Endothelial cell of umbilical vein (primary cell): ENCODE results near the gene AQP12A. TPM values are rescaled to one million over a fixed set of nuclear protein-coding genes. Genes with fewer than 3 reads are reported as not detected.

Experiments
- BruUV-seq: library from RNA; stranded (reverse); fragments of 400-500 nt; replicated peaks from 2 replicates; lab custom pipeline; 2021; lab: Mats Ljungman, UMichigan
- CTCF ChIA-PET: fragments of 300-600, 350-600 bp; sonication (Branson Sonifier 250); formaldehyde crosslinking; loops from one replicate; lab custom pipeline; 2021; ENCODE audit warnings: antibody characterized with exemption, inconsistent platforms; lab: Charles Lee
- POLR2A ChIA-PET: fragments of 300-600, 350-600 bp; sonication (Branson Sonifier 250); formaldehyde crosslinking; loops from one replicate; lab custom pipeline; 2021; ENCODE audit warnings: antibody characterized with exemption, inconsistent platforms; lab: Charles Lee
- DNase-seq: peaks from one replicate; pipeline ENCODE4 v3.0.0-alpha.2; 2011; ENCODE audit warnings: low read depth, low spot score
- FAIRE-seq: peaks from 2 replicates; lab custom pipeline; 2011; peaks lifted over from hg19 to GRCh38; lab: Jason Lieb, UNC
- H2AFZ ChIP-seq: 2 replicates; pipeline ENCODE4 v1.6.0; 2012; ENCODE audit warnings: low read depth, low read length, control low read depth, inconsistent platforms
- H3K27ac ChIP-seq: 2 replicates; pipeline ENCODE4 v1.5.1; 2011; ENCODE audit warnings: low read depth, mild to moderate bottlenecking, control low read depth, low read length, moderate library complexity; ENCODE audit not compliant: insufficient read depth
- H3K27me3 ChIP-seq, 2 experiments: 2 replicates each; pipeline versions ENCODE4 v1.6.0 to v1.6.1; 2011; ENCODE audit warnings: low read length in 2 of 2, mixed read lengths in 1 of 2; ENCODE audit not compliant: control insufficient read depth in 2 of 2, insufficient read depth in 2 of 2
- H3K36me3 ChIP-seq, 2 experiments: 2 replicates in 1 of 2; 3 replicates in 1 of 2; pipeline ENCODE4 v1.5.1; 2011; ENCODE audit warnings: low read length in 2 of 2, mild to moderate bottlenecking in 1 of 2, moderate library complexity in 1 of 2; ENCODE audit not compliant: control insufficient read depth in 2 of 2, insufficient read depth in 2 of 2; ENCODE audit errors: extremely low read depth in 1 of 2
- H3K4me1 ChIP-seq: 3 replicates; pipeline ENCODE4 v1.5.1; 2011; ENCODE audit warnings: mild to moderate bottlenecking, low read length; ENCODE audit not compliant: control insufficient read depth, insufficient read depth; ENCODE audit errors: extremely low read depth
- H3K4me2 ChIP-seq: 2 replicates; pipeline ENCODE4 v1.6.1; 2011; ENCODE audit warnings: low read length, control low read depth, mixed read lengths; ENCODE audit not compliant: insufficient read depth
- H3K4me3 ChIP-seq, 3 experiments: fragments of 200-600 bp in 1 of 3; sonication (generic), shearing (Covaris generic) in 1 of 3; replicated peaks in 1 of 3; 2 replicates each; pipeline ENCODE4 v1.5.1; 2011 to 2016; ENCODE audit warnings: control low read depth in 3 of 3, low read length in 3 of 3, mild to moderate bottlenecking in 2 of 3, inconsistent platforms in 1 of 3, low read depth in 1 of 3, moderate library complexity in 1 of 3; ENCODE audit not compliant: insufficient read depth in 1 of 3
- H3K79me2 ChIP-seq: 2 replicates; pipeline ENCODE4 v1.6.0; 2012; ENCODE audit warnings: low read length, inconsistent platforms; ENCODE audit not compliant: control insufficient read depth, insufficient read depth
- H3K9ac ChIP-seq: replicated peaks from 2 replicates; pipeline ENCODE3; 2011; ENCODE audit warnings: low read length, control low read depth; ENCODE audit not compliant: insufficient read depth; ENCODE audit errors: extremely low read depth
- H3K9me1 ChIP-seq: replicated peaks from 3 replicates; pipeline ENCODE4 v1.6.0; 2011; ENCODE audit warnings: mild to moderate bottlenecking, low read length; ENCODE audit not compliant: control insufficient read depth, insufficient read depth; ENCODE audit errors: extremely low read depth
- H3K9me3 ChIP-seq: replicated peaks from 2 replicates; pipeline ENCODE4 v1.5.1; 2012; ENCODE audit warnings: low read length, inconsistent platforms; ENCODE audit not compliant: control insufficient read depth, insufficient read depth
- H4K20me1 ChIP-seq: replicated peaks from 2 replicates; pipeline ENCODE3; 2011; ENCODE audit warnings: mild to moderate bottlenecking, low read length; ENCODE audit not compliant: control insufficient read depth, insufficient read depth; ENCODE audit errors: extremely low read depth
- CTCF ChIP-seq, 2 donors: IDR thresholded peaks; 1 replicate in 1 of 2; 2 replicates in 1 of 2; pipeline ENCODE4 v1.5.1; 2011; ENCODE audit warnings: low read length in 2 of 2, mild to moderate bottlenecking in 2 of 2, moderate library complexity in 2 of 2, control low read depth in 1 of 2, inconsistent platforms in 1 of 2, low read depth in 1 of 2; ENCODE audit not compliant: insufficient read depth in 1 of 2; ENCODE audit errors: extremely low read depth in 1 of 2
- EZH2 ChIP-seq: IDR thresholded peaks from 2 replicates; pipeline ENCODE4 v1.6.1; 2012; ENCODE audit warnings: borderline replicate concordance, low read depth, mild to moderate bottlenecking, moderate library complexity, low read length, inconsistent platforms; ENCODE audit not compliant: severe bottlenecking
- FOS ChIP-seq: IDR thresholded peaks from 2 replicates; pipeline ENCODE4 v1.6.1; 2011; ENCODE audit warnings: mild to moderate bottlenecking, low read length, moderate library complexity, borderline replicate concordance; ENCODE audit not compliant: insufficient read depth
- GATA2 ChIP-seq: IDR thresholded peaks from 2 replicates; pipeline ENCODE4 v1.7.0; 2011; ENCODE audit warnings: low read depth, mild to moderate bottlenecking, moderate library complexity, mixed read lengths, low read length; ENCODE audit not compliant: insufficient read length, insufficient read depth
- JUN ChIP-seq: IDR thresholded peaks from 2 replicates; pipeline ENCODE4 v1.6.1; 2011; ENCODE audit warnings: borderline replicate concordance, low read depth; ENCODE audit not compliant: insufficient read length, insufficient read depth
- MYC ChIP-seq: IDR thresholded peaks from one replicate; pipeline ENCODE4 v1.6.1; 2011; ENCODE audit warnings: mild to moderate bottlenecking, low read depth, low read length
- POLR2A ChIP-seq: IDR thresholded peaks from 2 replicates; pipeline ENCODE4 v1.6.1; 2012; ENCODE audit warnings: low read depth, mild to moderate bottlenecking, control low read depth, low read length
- POLR2AphosphoS5 ChIP-seq: IDR thresholded peaks from 2 replicates; pipeline ENCODE4 v1.6.1; 2012; ENCODE audit warnings: low read depth, mild to moderate bottlenecking, control low read depth, low read length, moderate library complexity; ENCODE audit not compliant: insufficient read depth
- dilution Hi-C: fragments of 300-500 bp; cut with MboI; formaldehyde crosslinking; loops from one replicate; pipeline ENCODE4 v1.15.0; 2019; ENCODE audit warnings: low sequenced_read_pairs; ENCODE audit not compliant: extremely low pct_ligation_motif_present
- intact Hi-C: fragments of 100-400 bp; cut with micrococcal nuclease; formaldehyde crosslinking; loops from one replicate; pipeline ENCODE4 v1.10.0; 2022
- polyA plus RNA-seq, 4 experiments: library from polyadenylated mRNA; depleted of rRNA in 3 of 4; stranded (reverse) in 3 of 4; unstranded in 1 of 4; fragments of >200 nt; gene quantifications; 2 replicates each; pipeline versions ENCODE4 v1.2.1 to v1.2.3, GENCODE V29; 2011 to 2012; ENCODE audit warnings: missing spikeins in 1 of 4
- total RNA-seq: library from RNA; stranded (reverse); gene quantifications from 2 replicates; pipeline ENCODE4 v1.2.3, GENCODE V29; 2021
- TF ChIP-seq, protein P1 (sequence below): IDR thresholded peaks from 2 replicates; pipeline ENCODE4 v1.6.1; 2011; ENCODE audit not compliant: insufficient read depth, insufficient read length

Gene AQP12A
- total and polyA plus RNA-seq, 2 donors (not counting 3 experiments of a cell fraction or from before 2014, with no cell fraction given) = not detected

GRCh38 chr2:240716130-240716798 is 24.6 kb downstream of the AQP12A start:
- CTCF ChIA-PET = no interaction called here
- TF ChIP-seq EZH2 (no peak), CTCF (IDR thresholded peaks at IDR 0.05; ENCODE audit: extremely low read depth in 1 of 2, insufficient read depth in 1 of 2, low read depth in 1 of 2, low read length in 2 of 2) (no peak), POLR2A (no peak), POLR2AphosphoS5 (no peak), JUN (no peak), FOS (no peak), MYC (no peak), GATA2 (no peak)
- TF ChIP-seq, protein P1, sequence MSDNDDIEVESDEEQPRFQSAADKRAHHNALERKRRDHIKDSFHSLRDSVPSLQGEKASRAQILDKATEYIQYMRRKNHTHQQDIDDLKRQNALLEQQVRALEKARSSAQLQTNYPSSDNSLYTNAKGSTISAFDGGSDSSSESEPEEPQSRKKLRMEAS = no peak

More at GRCh38 chr2:240716130-240716798, 24.6 kb downstream of the AQP12A start:
- Histone ChIP-seq H3K79me2 (no peaks in the 10 kb centered on the region), H3K9me3 (no peaks in the 10 kb centered on the region), H3K27me3 (no peaks in the 10 kb centered on the region), H3K4me1 (no peaks in the 10 kb centered on the region), H3K36me3 (no peaks in the 10 kb centered on the region), H2AFZ (no peak overlapping the region), H3K4me2 (no peak overlapping the region), H3K9me1 (no peaks in the 10 kb centered on the region), H3K9ac (no peak overlapping the region), H4K20me1 (no peaks in the 10 kb centered on the region), H3K27ac (no peak overlapping the region), H3K4me3 (no peak overlapping the region)
- dilution Hi-C loops = no loop called here
- BruUV-seq = no TSS peak
- DNase-seq (no peak), FAIRE-seq (no peak)
- intact Hi-C loops = no loop called here
- POLR2A ChIA-PET = no interaction called here
